GM21360 (cell line): ENCODE data around the gene GTF2A1L.

ENCODE experiments used
- ATAC-seq: cut with Tn5 transposase; IDR thresholded peaks from one replicate; pipeline ENCODE4 v1.9.1; 2021; ENCODE audit warnings: mild to moderate bottlenecking, moderate library complexity; ENCODE audit not compliant: unreplicated experiment

GTF2A1L gene

DNA sequence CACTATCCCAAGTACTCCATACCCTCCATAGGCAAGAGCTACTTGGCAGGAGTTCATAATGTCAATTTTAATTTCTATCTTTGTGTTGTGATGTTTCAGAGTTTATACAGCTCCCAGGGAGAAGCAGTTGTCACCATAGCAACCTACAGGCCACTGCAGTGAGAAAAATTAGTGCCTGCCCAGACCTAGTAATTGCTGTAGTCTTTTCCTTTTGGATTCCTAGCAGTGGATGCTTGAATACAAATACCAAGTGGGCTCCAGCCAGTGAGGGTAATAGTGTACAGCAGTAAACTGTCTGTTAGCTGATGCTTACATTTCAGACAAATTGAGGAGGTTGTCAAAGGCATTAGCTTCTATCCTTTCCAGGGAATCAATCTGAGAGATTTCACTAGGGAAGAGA lies 111.2 kb downstream of the GTF2A1L start:
- no peak for ATAC-seq
